HCT116 (cell line): ENCODE results near the gene CHAMP1. TPM values are rescaled to one million over a fixed set of nuclear protein-coding genes. Genes with fewer than 3 reads are reported as not detected.

Source experiments
- ATAC-seq: fragments of 200-7000 bp; cut with Tn5 transposase; 2 replicates; pipeline ENCODE4 v1.9.1; 2020; ENCODE audit warnings: mild to moderate bottlenecking, moderate library complexity
- Bru-seq: library from RNA; stranded (reverse); fragments of 400-500 nt; gene quantifications from one replicate; lab custom pipeline; 2021; lab: Mats Ljungman, UMichigan
- BruChase-seq, 2 experiments: library from RNA; stranded (reverse); fragments of 400-500 nt; gene quantifications; one replicate each; lab custom pipeline; 2021; lab: Mats Ljungman, UMichigan
- BruUV-seq: library from RNA; stranded (reverse); fragments of 400-500 nt; replicated peaks from 2 replicates; lab custom pipeline; 2021; lab: Mats Ljungman, UMichigan
- CTCF ChIA-PET: fragments of 300-600 bp; sonication (Branson Sonifier 250); formaldehyde crosslinking; loops from one replicate; lab custom pipeline; 2021; ENCODE audit warnings: antibody characterized with exemption; lab: Charles Lee
- POLR2A ChIA-PET: fragments of 300-600, 350-600 bp; sonication (Branson Sonifier 250); formaldehyde crosslinking; loops from one replicate; lab custom pipeline; 2021; ENCODE audit warnings: antibody characterized with exemption; lab: Charles Lee
- RAD21 ChIA-PET, 2 experiments: fragments of 300-600 bp; sonication (Branson Sonifier 250); formaldehyde crosslinking; loops; one replicate each; lab custom pipeline; 2023; ENCODE audit warnings: low total read pairs in 2 of 2; ENCODE audit not compliant: uncharacterized antibody in 2 of 2, unreplicated experiment in 2 of 2, low non-redundant PET in 1 of 2; lab: Charles Lee
- DNase-seq: peaks from one replicate; pipeline ENCODE4 v3.0.0-alpha.2; 2010; ENCODE audit warnings: low read depth, low spot score
- H2AFZ ChIP-seq: fragments of 200-600 bp; shearing (Covaris generic), sonication (generic); 2 replicates; pipeline ENCODE4 v1.6.1; 2017; ENCODE audit warnings: low read depth, mixed run types, mixed read lengths, antibody characterized with exemption, low read length; ENCODE audit not compliant: poor library complexity, severe bottlenecking
- H3K27ac ChIP-seq: 2 replicates; pipeline ENCODE4 v1.5.1; 2012; ENCODE audit warnings: low read depth, low read length
- H3K27me3 ChIP-seq: fragments of 200-600 bp; sonication (generic); 2 replicates; pipeline ENCODE4 v1.6.1; 2016; ENCODE audit warnings: mixed run types, low read length, mixed read lengths; ENCODE audit not compliant: insufficient read depth
- H3K36me3 ChIP-seq, 2 experiments: fragments of 200-500 bp in 1 of 2; fragments of 200-600 bp in 1 of 2; sonication (Bioruptor generic) in 1 of 2; sonication (generic) in 1 of 2; 2 replicates each; pipeline versions ENCODE4 v1.5.1 to v1.6.1; 2014 to 2016; ENCODE audit warnings: low read length in 2 of 2, inconsistent platforms in 1 of 2, mixed read lengths in 1 of 2, mixed run types in 1 of 2; ENCODE audit not compliant: insufficient read depth in 2 of 2, control insufficient read depth in 1 of 2
- H3K4me1 ChIP-seq, 2 experiments: fragments of 200-600 bp in 1 of 2; sonication (generic) in 1 of 2; 2 replicates each; pipeline versions ENCODE4 v1.5.1 to v1.6.1; 2012 to 2017; ENCODE audit warnings: low read length in 2 of 2, inconsistent platforms in 1 of 2, mild to moderate bottlenecking in 1 of 2, mixed read lengths in 1 of 2, mixed run types in 1 of 2, moderate library complexity in 1 of 2; ENCODE audit not compliant: insufficient read depth in 2 of 2, control insufficient read depth in 1 of 2
- H3K4me2 ChIP-seq: fragments of 200-600 bp; sonication (generic); 2 replicates; pipeline ENCODE4 v1.6.1; 2017; ENCODE audit warnings: mixed run types, low read length, mixed read lengths
- H3K4me3 ChIP-seq, 2 experiments: fragments of 200-600 bp in 1 of 2; sonication (generic) in 1 of 2; replicated peaks in 1 of 2; 2 replicates each; pipeline ENCODE4 v1.5.1; 2011 to 2016; ENCODE audit warnings: low read length in 2 of 2, control low read depth in 1 of 2, low read depth in 1 of 2, mild to moderate bottlenecking in 1 of 2, mixed read lengths in 1 of 2, mixed run types in 1 of 2
- H3K79me2 ChIP-seq: fragments of 200-600 bp; sonication (generic); 2 replicates; pipeline ENCODE4 v1.6.1; 2017; ENCODE audit warnings: mild to moderate bottlenecking, mixed run types, low read length, moderate library complexity, mixed read lengths; ENCODE audit not compliant: insufficient read depth
- H3K9ac ChIP-seq: fragments of 200-600 bp; sonication (generic); 2 replicates; pipeline ENCODE4 v1.6.1; 2016; ENCODE audit warnings: low read length, mixed read lengths
- H3K9me2 ChIP-seq: fragments of 200-600 bp; sonication (generic), shearing (Covaris generic); 2 replicates; pipeline ENCODE4 v1.6.1; 2017; ENCODE audit warnings: mixed run types, mild to moderate bottlenecking, moderate library complexity; ENCODE audit not compliant: insufficient read depth
- H3K9me3 ChIP-seq, 2 experiments: fragments of 200-500 bp in 1 of 2; fragments of 200-600 bp in 1 of 2; sonication (Bioruptor generic) in 1 of 2; sonication (generic) in 1 of 2; 2 replicates each; pipeline ENCODE4 v1.6.1; 2014 to 2017; ENCODE audit warnings: low read length in 2 of 2, mixed read lengths in 2 of 2, inconsistent platforms in 1 of 2, low read depth in 1 of 2, mild to moderate bottlenecking in 1 of 2, mixed run types in 1 of 2, moderate library complexity in 1 of 2; ENCODE audit not compliant: control insufficient read depth in 1 of 2, insufficient read depth in 1 of 2
- H4K20me1 ChIP-seq: fragments of 200-600 bp; sonication (generic), shearing (Covaris generic); 2 replicates; pipeline ENCODE4 v1.6.1; 2017; ENCODE audit warnings: mixed run types, mild to moderate bottlenecking, moderate library complexity; ENCODE audit not compliant: insufficient read depth
- CBX3 ChIP-seq: IDR thresholded peaks from 2 replicates; pipeline ENCODE4 v1.6.1; 2012; ENCODE audit warnings: low read depth
- CEBPB ChIP-seq: IDR thresholded peaks from 2 replicates; pipeline ENCODE4 v1.6.1; 2012; ENCODE audit warnings: low read depth
- EGR1 ChIP-seq: IDR thresholded peaks from 2 replicates; pipeline ENCODE4 v1.6.1; 2012; ENCODE audit warnings: low read depth
- ELF1 ChIP-seq: IDR thresholded peaks from 2 replicates; pipeline ENCODE4 v1.6.1; 2012; ENCODE audit warnings: low read depth, borderline replicate concordance
- EZH2phosphoT487 ChIP-seq: fragments of 200-600 bp; IDR thresholded peaks from 2 replicates; pipeline ENCODE4 v1.6.1; 2018; ENCODE audit warnings: antibody characterized with exemption, borderline replicate concordance
- JUND ChIP-seq: IDR thresholded peaks from 2 replicates; pipeline ENCODE4 v1.6.1; 2012
- POLR2A ChIP-seq: IDR thresholded peaks from 2 replicates; pipeline ENCODE4 v1.7.0; 2011; ENCODE audit warnings: borderline replicate concordance; ENCODE audit not compliant: insufficient read depth, insufficient read length; ENCODE audit errors: extremely low read depth
- POLR2AphosphoS5 ChIP-seq: IDR thresholded peaks from 2 replicates; pipeline ENCODE4 v1.6.1; 2011; ENCODE audit warnings: mild to moderate bottlenecking, low read depth, low read length, moderate library complexity
- RAD21 ChIP-seq: IDR thresholded peaks from 2 replicates; pipeline ENCODE4 v1.6.1; 2012; ENCODE audit warnings: low read depth, mild to moderate bottlenecking
- SIN3A ChIP-seq: IDR thresholded peaks from 2 replicates; pipeline ENCODE4 v1.6.1; 2012; ENCODE audit warnings: low read depth
- SP1 ChIP-seq: IDR thresholded peaks from 2 replicates; pipeline ENCODE4 v1.6.1; 2012; ENCODE audit warnings: low read depth
- TCF7L2 ChIP-seq: IDR thresholded peaks from 2 replicates; pipeline ENCODE4 v1.7.0; 2011; ENCODE audit warnings: borderline replicate concordance, inconsistent platforms; ENCODE audit not compliant: insufficient read depth, insufficient read length; ENCODE audit errors: extremely low read depth
- ZFX ChIP-seq: fragments of 450-650 bp; IDR thresholded peaks from 2 replicates; pipeline ENCODE4 v1.6.1; 2017
- intact Hi-C: fragments of 100-400 bp; cut with micrococcal nuclease; formaldehyde crosslinking; loops from 2 replicates; pipeline ENCODE4 v1.10.0; 2022
- long read RNA-seq: library from polyadenylated mRNA; unstranded; transcript quantifications from one replicate; pipeline ENCODE4 v2.0.0, GENCODE V29; 2021; ENCODE audit not compliant: unreplicated experiment
- polyA plus RNA-seq: library from polyadenylated mRNA; unstranded; fragments of >200 nt; gene quantifications from 2 replicates; pipeline ENCODE4 v1.2.1, GENCODE V29; 2012; ENCODE audit warnings: missing spikeins
- total RNA-seq: library from RNA; stranded (reverse); gene quantifications from one replicate; pipeline ENCODE4 v1.2.1, GENCODE V29; 2021; ENCODE audit not compliant: unreplicated experiment
- TF ChIP-seq, protein P1 (sequence below): IDR thresholded peaks from 2 replicates; pipeline ENCODE4 v1.6.1; 2011; ENCODE audit warnings: mild to moderate bottlenecking, low read length, moderate library complexity; ENCODE audit not compliant: insufficient replicate concordance; ENCODE audit errors: extremely low read depth
- TF ChIP-seq, protein P2 (sequence below): IDR thresholded peaks from 2 replicates; pipeline ENCODE4 v1.6.1; 2012
- TF ChIP-seq, protein P3 (sequence below): IDR thresholded peaks from 2 replicates; pipeline ENCODE4 v1.6.1; 2012; ENCODE audit warnings: low read depth

Gene CHAMP1, protein sequence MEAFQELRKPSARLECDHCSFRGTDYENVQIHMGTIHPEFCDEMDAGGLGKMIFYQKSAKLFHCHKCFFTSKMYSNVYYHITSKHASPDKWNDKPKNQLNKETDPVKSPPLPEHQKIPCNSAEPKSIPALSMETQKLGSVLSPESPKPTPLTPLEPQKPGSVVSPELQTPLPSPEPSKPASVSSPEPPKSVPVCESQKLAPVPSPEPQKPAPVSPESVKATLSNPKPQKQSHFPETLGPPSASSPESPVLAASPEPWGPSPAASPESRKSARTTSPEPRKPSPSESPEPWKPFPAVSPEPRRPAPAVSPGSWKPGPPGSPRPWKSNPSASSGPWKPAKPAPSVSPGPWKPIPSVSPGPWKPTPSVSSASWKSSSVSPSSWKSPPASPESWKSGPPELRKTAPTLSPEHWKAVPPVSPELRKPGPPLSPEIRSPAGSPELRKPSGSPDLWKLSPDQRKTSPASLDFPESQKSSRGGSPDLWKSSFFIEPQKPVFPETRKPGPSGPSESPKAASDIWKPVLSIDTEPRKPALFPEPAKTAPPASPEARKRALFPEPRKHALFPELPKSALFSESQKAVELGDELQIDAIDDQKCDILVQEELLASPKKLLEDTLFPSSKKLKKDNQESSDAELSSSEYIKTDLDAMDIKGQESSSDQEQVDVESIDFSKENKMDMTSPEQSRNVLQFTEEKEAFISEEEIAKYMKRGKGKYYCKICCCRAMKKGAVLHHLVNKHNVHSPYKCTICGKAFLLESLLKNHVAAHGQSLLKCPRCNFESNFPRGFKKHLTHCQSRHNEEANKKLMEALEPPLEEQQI
- total RNA-seq (31.5 TPM), Bru-seq, nascent RNA (percentile 95 among the genes with signal in this experiment), BruChase-seq, experiment 1, labeled RNA remaining after a 6-hour chase (percentile 77 among the genes with signal in this experiment), BruChase-seq, experiment 2, labeled RNA remaining after a 2-hour chase (percentile 94 among the genes with signal in this experiment)
- 11.4 and 14.7 TPM in 2 replicates for polyA plus RNA-seq
- long read RNA-seq, full-length matches to known transcripts, result 2 of 4 reads
- long read RNA-seq, partial matches to known transcripts, result 0 of 4 reads
- long read RNA-seq, other reads (novel, unspliced or antisense), result 2 of 4 reads

DNA sequence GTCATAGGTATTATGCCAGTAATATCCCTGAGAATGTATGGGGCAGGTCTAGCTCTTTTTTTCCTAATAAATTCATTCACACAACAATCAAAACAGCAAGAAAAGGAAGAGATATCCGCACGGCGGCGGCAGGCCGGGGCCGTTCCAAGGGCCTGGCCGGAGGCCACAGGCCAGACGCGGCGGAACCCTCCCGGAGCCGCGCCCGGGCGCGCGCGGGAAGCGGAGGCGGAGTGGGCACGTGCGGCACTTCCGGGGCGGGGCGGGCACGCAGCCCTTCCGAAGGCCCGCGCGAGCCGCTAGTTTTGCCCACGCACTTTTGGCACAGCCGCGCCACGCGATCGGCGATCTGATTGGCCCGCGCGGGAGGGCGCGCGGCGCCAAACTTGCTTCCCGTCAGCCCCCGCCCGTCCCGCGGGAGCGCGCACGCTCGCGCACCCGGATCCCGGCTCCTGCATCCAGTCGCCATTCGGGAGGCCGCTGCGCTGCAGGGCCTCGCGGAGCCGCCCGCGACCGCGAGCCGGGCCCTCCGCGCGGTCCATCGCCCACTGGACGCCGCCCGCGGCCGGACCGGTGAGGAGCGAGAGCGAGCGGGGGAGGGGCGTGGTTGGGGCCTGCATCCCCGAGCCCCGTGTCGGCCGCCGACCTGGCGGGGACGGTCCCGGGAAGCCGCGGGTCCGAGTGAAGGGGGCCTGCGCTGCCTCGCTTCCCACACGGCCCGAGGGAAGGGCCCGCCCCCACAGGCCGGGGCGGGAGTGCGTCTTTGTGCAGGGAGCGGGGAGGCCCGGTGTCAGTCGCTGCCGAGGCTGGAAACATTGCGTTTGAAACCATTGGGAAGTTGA, at the start of gene CHAMP1:
TSS of gene CHAMP1 (plus strand) at position 430 of the 839 bp plus-strand sequence. CDS start 9,340 bp downstream, outside the sequence.
- no TSS peak for BruUV-seq
- H3K4me2 ChIP-seq, result peak within 1 kb of the TSS; percentile 93
- intact Hi-C loops, result no loop called here
- no peaks in the 10 kb centered on the region for H3K9me2 ChIP-seq
- peak within 1 kb of the TSS; percentile 82 for H2AFZ ChIP-seq
- H4K20me1 ChIP-seq, result peaks cover 3% of the 10 kb centered on the region; the same call in 1 of the 2 replicates
- CTCF ChIA-PET, result no interaction called here
- ATAC-seq, result peak; percentile 86
- H3K36me3 ChIP-seq, result no peaks in the 10 kb centered on the region; a peak in 2 of 4 replicates
- H3K9me3 ChIP-seq, result no peaks in the 10 kb centered on the region
- peak within 1 kb of the TSS; percentile 89 for H3K9ac ChIP-seq
- peak; percentile 92 for DNase-seq
- no peaks in the 10 kb centered on the region for H3K27me3 ChIP-seq
- H3K79me2 ChIP-seq, result peaks cover 50% of the 10 kb centered on the region
- H3K4me3 ChIP-seq, result peak within 1 kb of the TSS; percentile 72 to 85
- peak within 1 kb of the TSS; percentile 93 for H3K27ac ChIP-seq
- H3K4me1 ChIP-seq, result peaks cover 3 to 22% of the 10 kb centered on the region in 2 experiments
- POLR2A ChIA-PET, result interaction anchor here (2.6 kb wide), 1 partner anchor 33 kb away, joined by 7 read pairs; the partner anchor contains the start of gene UPF3A
- RAD21 ChIA-PET, result no interaction called here
- 0 out of 2 replicates have a peak, but pooled peaks have one; percentile 22 for TF ChIP-seq ELF1
- TF ChIP-seq ZFX, result peak; percentile 97
- peak; percentile 61 for TF ChIP-seq TCF7L2
- TF ChIP-seq CBX3, result peak; percentile 64
- TF ChIP-seq, protein P1, sequence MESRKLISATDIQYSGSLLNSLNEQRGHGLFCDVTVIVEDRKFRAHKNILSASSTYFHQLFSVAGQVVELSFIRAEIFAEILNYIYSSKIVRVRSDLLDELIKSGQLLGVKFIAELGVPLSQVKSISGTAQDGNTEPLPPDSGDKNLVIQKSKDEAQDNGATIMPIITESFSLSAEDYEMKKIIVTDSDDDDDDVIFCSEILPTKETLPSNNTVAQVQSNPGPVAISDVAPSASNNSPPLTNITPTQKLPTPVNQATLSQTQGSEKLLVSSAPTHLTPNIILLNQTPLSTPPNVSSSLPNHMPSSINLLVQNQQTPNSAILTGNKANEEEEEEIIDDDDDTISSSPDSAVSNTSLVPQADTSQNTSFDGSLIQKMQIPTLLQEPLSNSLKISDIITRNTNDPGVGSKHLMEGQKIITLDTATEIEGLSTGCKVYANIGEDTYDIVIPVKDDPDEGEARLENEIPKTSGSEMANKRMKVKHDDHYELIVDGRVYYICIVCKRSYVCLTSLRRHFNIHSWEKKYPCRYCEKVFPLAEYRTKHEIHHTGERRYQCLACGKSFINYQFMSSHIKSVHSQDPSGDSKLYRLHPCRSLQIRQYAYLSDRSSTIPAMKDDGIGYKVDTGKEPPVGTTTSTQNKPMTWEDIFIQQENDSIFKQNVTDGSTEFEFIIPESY, result peak; percentile 87
- TF ChIP-seq SP1, result peak; percentile 74
- TF ChIP-seq EGR1, result peak; percentile 96
- TF ChIP-seq EZH2phosphoT487, result no peak
- no peak for TF ChIP-seq RAD21
- TF ChIP-seq POLR2A, result peak; percentile 91
- TF ChIP-seq POLR2AphosphoS5, result peak; percentile 95
- TF ChIP-seq, protein P2, sequence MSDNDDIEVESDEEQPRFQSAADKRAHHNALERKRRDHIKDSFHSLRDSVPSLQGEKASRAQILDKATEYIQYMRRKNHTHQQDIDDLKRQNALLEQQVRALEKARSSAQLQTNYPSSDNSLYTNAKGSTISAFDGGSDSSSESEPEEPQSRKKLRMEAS, result peak; percentile 97
- no peak for TF ChIP-seq CEBPB
- TF ChIP-seq SIN3A, result peak; percentile 97
- 0 out of 2 replicates have a peak, but pooled peaks have one; percentile 6 for TF ChIP-seq JUND
- TF ChIP-seq, protein P3, sequence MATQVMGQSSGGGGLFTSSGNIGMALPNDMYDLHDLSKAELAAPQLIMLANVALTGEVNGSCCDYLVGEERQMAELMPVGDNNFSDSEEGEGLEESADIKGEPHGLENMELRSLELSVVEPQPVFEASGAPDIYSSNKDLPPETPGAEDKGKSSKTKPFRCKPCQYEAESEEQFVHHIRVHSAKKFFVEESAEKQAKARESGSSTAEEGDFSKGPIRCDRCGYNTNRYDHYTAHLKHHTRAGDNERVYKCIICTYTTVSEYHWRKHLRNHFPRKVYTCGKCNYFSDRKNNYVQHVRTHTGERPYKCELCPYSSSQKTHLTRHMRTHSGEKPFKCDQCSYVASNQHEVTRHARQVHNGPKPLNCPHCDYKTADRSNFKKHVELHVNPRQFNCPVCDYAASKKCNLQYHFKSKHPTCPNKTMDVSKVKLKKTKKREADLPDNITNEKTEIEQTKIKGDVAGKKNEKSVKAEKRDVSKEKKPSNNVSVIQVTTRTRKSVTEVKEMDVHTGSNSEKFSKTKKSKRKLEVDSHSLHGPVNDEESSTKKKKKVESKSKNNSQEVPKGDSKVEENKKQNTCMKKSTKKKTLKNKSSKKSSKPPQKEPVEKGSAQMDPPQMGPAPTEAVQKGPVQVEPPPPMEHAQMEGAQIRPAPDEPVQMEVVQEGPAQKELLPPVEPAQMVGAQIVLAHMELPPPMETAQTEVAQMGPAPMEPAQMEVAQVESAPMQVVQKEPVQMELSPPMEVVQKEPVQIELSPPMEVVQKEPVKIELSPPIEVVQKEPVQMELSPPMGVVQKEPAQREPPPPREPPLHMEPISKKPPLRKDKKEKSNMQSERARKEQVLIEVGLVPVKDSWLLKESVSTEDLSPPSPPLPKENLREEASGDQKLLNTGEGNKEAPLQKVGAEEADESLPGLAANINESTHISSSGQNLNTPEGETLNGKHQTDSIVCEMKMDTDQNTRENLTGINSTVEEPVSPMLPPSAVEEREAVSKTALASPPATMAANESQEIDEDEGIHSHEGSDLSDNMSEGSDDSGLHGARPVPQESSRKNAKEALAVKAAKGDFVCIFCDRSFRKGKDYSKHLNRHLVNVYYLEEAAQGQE, result no peak
